IMR-90 (cell line): ENCODE results near the gene FCHSD2. TPM values are rescaled to one million over a fixed set of nuclear protein-coding genes. Genes with fewer than 3 reads are reported as not detected.

Experiments used
- ATAC-seq: fragments of 200-7000 bp; cut with Tn5 transposase; 2 replicates; pipeline ENCODE4 v1.9.1; 2020; ENCODE audit warnings: low read depth, mild to moderate bottlenecking, moderate library complexity
- BruUV-seq: library from RNA; stranded (reverse); fragments of 400-500 nt; replicated peaks from 2 replicates; lab custom pipeline; 2021; lab: Mats Ljungman, UMichigan
- CTCF ChIA-PET: fragments of 300-600 bp; formaldehyde crosslinking; extraction: SDS; loops from one replicate; lab custom pipeline; 2021; ENCODE audit warnings: antibody characterized with exemption; lab: Yijun Ruan, JAX
- POLR2A ChIA-PET: fragments of 300-600 bp; sonication (Branson Sonifier 250); formaldehyde crosslinking; loops from one replicate; lab custom pipeline; 2022; ENCODE audit warnings: antibody characterized with exemption; ENCODE audit not compliant: unreplicated experiment; lab: Charles Lee
- DNase-seq: peaks from one replicate; pipeline ENCODE4 v3.0.0; 2013
- H2AFZ ChIP-seq: replicated peaks from 2 replicates; pipeline ENCODE3; 2013; ENCODE audit warnings: low read length, mild to moderate bottlenecking; ENCODE audit not compliant: poor library complexity
- H2AK5ac ChIP-seq: 2 replicates; pipeline ENCODE4 v1.6.1; 2013; ENCODE audit warnings: low read depth, low read length, inconsistent platforms
- H2AK9ac ChIP-seq: replicated peaks from 2 replicates; pipeline ENCODE3; 2013; ENCODE audit warnings: mild to moderate bottlenecking, low read depth, low read length, moderate library complexity; ENCODE audit not compliant: poor library complexity
- H2BK120ac ChIP-seq: 2 replicates; pipeline ENCODE4 v1.6.1; 2013; ENCODE audit warnings: low read depth, low read length, inconsistent platforms
- H2BK15ac ChIP-seq: 3 replicates; pipeline ENCODE4 v1.6.1; 2013; ENCODE audit warnings: low read depth, low read length, inconsistent platforms
- H2BK20ac ChIP-seq: 2 replicates; pipeline ENCODE4 v1.6.1; 2013; ENCODE audit warnings: low read depth, mild to moderate bottlenecking, inconsistent platforms, low read length, moderate library complexity
- H2BK5ac ChIP-seq: 2 replicates; pipeline ENCODE4 v1.6.1; 2013; ENCODE audit warnings: mild to moderate bottlenecking, low read depth, low read length, inconsistent platforms; ENCODE audit not compliant: poor library complexity, severe bottlenecking
- H3K14ac ChIP-seq: replicated peaks from 2 replicates; pipeline ENCODE4 v1.6.1; 2013; ENCODE audit warnings: low read depth, low read length, inconsistent platforms
- H3K18ac ChIP-seq: 2 replicates; pipeline ENCODE4 v1.6.1; 2013; ENCODE audit warnings: low read depth, low read length, control low read depth
- H3K23ac ChIP-seq: 2 replicates; pipeline ENCODE4 v1.6.1; 2013; ENCODE audit warnings: low read depth, low read length, inconsistent platforms
- H3K27ac ChIP-seq: 2 replicates; pipeline ENCODE4 v1.5.1; 2013; ENCODE audit warnings: mild to moderate bottlenecking, control low read depth, low read length; ENCODE audit not compliant: insufficient read depth
- H3K27me3 ChIP-seq: 2 replicates; pipeline ENCODE4 v1.6.1; 2013; ENCODE audit warnings: low read length; ENCODE audit not compliant: control insufficient read depth, insufficient read depth
- H3K36me3 ChIP-seq: 2 replicates; pipeline ENCODE4 v1.6.1; 2013; ENCODE audit warnings: low read length, mixed read lengths; ENCODE audit not compliant: control insufficient read depth, insufficient read depth
- H3K4ac ChIP-seq: 2 replicates; pipeline ENCODE4 v1.6.1; 2013; ENCODE audit warnings: low read depth, low read length, inconsistent platforms
- H3K4me1 ChIP-seq: 2 replicates; pipeline ENCODE4 v1.6.1; 2013; ENCODE audit warnings: low read length, mixed read lengths; ENCODE audit not compliant: control insufficient read depth, insufficient read depth
- H3K4me2 ChIP-seq: 2 replicates; pipeline ENCODE4 v1.6.1; 2013; ENCODE audit warnings: low read depth, mild to moderate bottlenecking, control low read depth, low read length, moderate library complexity
- H3K4me3 ChIP-seq: 2 replicates; pipeline ENCODE4 v1.5.1; 2013; ENCODE audit warnings: low read depth, mild to moderate bottlenecking, control low read depth, low read length, moderate library complexity; ENCODE audit not compliant: insufficient read depth
- H3K56ac ChIP-seq: 2 replicates; pipeline ENCODE4 v1.6.1; 2013; ENCODE audit warnings: low read length, inconsistent platforms; ENCODE audit not compliant: insufficient read depth; ENCODE audit errors: extremely low read depth
- H3K79me1 ChIP-seq, 2 experiments: 2 replicates each; pipeline ENCODE4 v1.6.1; 2013; ENCODE audit warnings: low read length in 2 of 2, inconsistent platforms in 1 of 2, low read depth in 1 of 2
- H3K9ac ChIP-seq: 2 replicates; pipeline ENCODE4 v1.6.1; 2013; ENCODE audit warnings: low read depth, low read length, control low read depth
- H3K9me1 ChIP-seq: 2 replicates; pipeline ENCODE4 v1.6.1; 2013; ENCODE audit warnings: low read length, inconsistent platforms; ENCODE audit not compliant: insufficient read depth
- H3K9me3 ChIP-seq: 2 replicates; pipeline ENCODE4 v1.6.1; 2013; ENCODE audit warnings: low read length; ENCODE audit not compliant: control insufficient read depth, insufficient read depth
- H4K20me1 ChIP-seq: 2 replicates; pipeline ENCODE4 v1.6.1; 2013; ENCODE audit warnings: low read length, inconsistent platforms; ENCODE audit not compliant: insufficient read depth
- H4K5ac ChIP-seq: 2 replicates; pipeline ENCODE4 v1.6.1; 2013; ENCODE audit warnings: mild to moderate bottlenecking, low read depth, low read length, control low read depth
- H4K8ac ChIP-seq, 2 experiments: 2 replicates each; pipeline ENCODE4 v1.6.1; 2013; ENCODE audit warnings: low read depth in 2 of 2, low read length in 2 of 2, control low read depth in 1 of 2, inconsistent platforms in 1 of 2
- H4K91ac ChIP-seq: 2 replicates; pipeline ENCODE4 v1.6.1; 2013; ENCODE audit warnings: low read depth, low read length, inconsistent platforms; ENCODE audit not compliant: insufficient read depth
- BHLHE40 ChIP-seq: fragments of 150-350 bp; IDR thresholded peaks from 2 replicates; pipeline ENCODE4 v1.6.1; 2016; ENCODE audit warnings: mild to moderate bottlenecking, low read depth, low read length
- CEBPB ChIP-seq: IDR thresholded peaks from 2 replicates; pipeline ENCODE4 v1.6.1; 2012; ENCODE audit warnings: low read depth, low read length, improper control_type of control experiment
- CHD1 ChIP-seq: IDR thresholded peaks from 2 replicates; pipeline ENCODE4 v1.6.1; 2012; ENCODE audit warnings: low read depth, low read length, improper control_type of control experiment
- CTCF ChIP-seq: conservative IDR thresholded peaks from 2 replicates; pipeline ENCODE4 v1.5.1; 2012; ENCODE audit warnings: mild to moderate bottlenecking, low read depth, low read length, improper control_type of control experiment
- ELK1 ChIP-seq: fragments of 150-350 bp; IDR thresholded peaks from 2 replicates; pipeline ENCODE4 v1.6.1; 2016; ENCODE audit warnings: low read depth, mild to moderate bottlenecking, low read length, moderate library complexity, borderline replicate concordance
- FOS ChIP-seq: fragments of 150-350 bp; IDR thresholded peaks from 2 replicates; pipeline ENCODE4 v1.6.1; 2016; ENCODE audit warnings: low read depth, low read length
- MAFK ChIP-seq: IDR thresholded peaks from 2 replicates; pipeline ENCODE4 v1.6.1; 2012; ENCODE audit warnings: low read depth, low read length, improper control_type of control experiment
- MAZ ChIP-seq: IDR thresholded peaks from 2 replicates; pipeline ENCODE4 v1.6.1; 2012; ENCODE audit warnings: low read depth, mild to moderate bottlenecking, low read length, improper control_type of control experiment, moderate library complexity, borderline replicate concordance
- MXI1 ChIP-seq: IDR thresholded peaks from 2 replicates; pipeline ENCODE4 v1.6.1; 2012; ENCODE audit warnings: low read depth, mild to moderate bottlenecking, low read length, moderate library complexity, borderline replicate concordance
- NFE2L2 ChIP-seq: fragments of 150-350 bp; IDR thresholded peaks from 2 replicates; pipeline ENCODE4 v1.6.1; 2016; ENCODE audit warnings: low read depth, mild to moderate bottlenecking, low read length
- POLR2A ChIP-seq: IDR thresholded peaks from 2 replicates; pipeline ENCODE4 v1.6.1; 2012; ENCODE audit warnings: mild to moderate bottlenecking, low read depth, low read length
- RCOR1 ChIP-seq: IDR thresholded peaks from 2 replicates; pipeline ENCODE4 v1.6.1; 2012; ENCODE audit warnings: mild to moderate bottlenecking, low read length, improper control_type of control experiment; ENCODE audit not compliant: insufficient replicate concordance
- RFX5 ChIP-seq: IDR thresholded peaks from 2 replicates; pipeline ENCODE4 v1.8.0; 2012; ENCODE audit warnings: low read depth, mild to moderate bottlenecking, low read length, moderate library complexity
- USF2 ChIP-seq: fragments of 150-350 bp; IDR thresholded peaks from 2 replicates; pipeline ENCODE4 v1.6.1; 2017; ENCODE audit warnings: mild to moderate bottlenecking, antibody characterized with exemption, low read length, low read depth
- WGBS, 2 experiments: methylation state at CpG; one replicate each; pipeline versions ENCODE4 v1.1.5 to v1.1.7; 2013; ENCODE audit warnings: missing lambda C conversion rate in 2 of 2; ENCODE audit not compliant: insufficient read length in 1 of 2; ENCODE audit errors: extremely low coverage in 2 of 2; 5-methylcytosine and 5-hydroxymethylcytosine counted together
- dilution Hi-C: fragments of 300-500 bp; cut with HindIII; formaldehyde crosslinking; loops from one replicate; pipeline ENCODE4 v1.14.3; 2018; ENCODE audit warnings: low sequenced_read_pairs; ENCODE audit not compliant: unreplicated experiment
- in situ Hi-C: fragments of 300-500 bp; cut with MboI; formaldehyde crosslinking; loops from 3 replicates; pipeline ENCODE4 v1.14.3; 2019; ENCODE audit warnings: low sequenced_read_pairs, inconsistent platforms, mixed read lengths
- intact Hi-C: fragments of 100-400 bp; cut with micrococcal nuclease; formaldehyde crosslinking; loops from 2 replicates; pipeline ENCODE4 v1.10.0; 2022
- polyA plus RNA-seq, 3 experiments: library from polyadenylated mRNA; depleted of rRNA; stranded (reverse); fragments of >200 nt; gene quantifications; 2 replicates each; pipeline ENCODE4 v1.2.3, GENCODE V29; 2012; ENCODE audit warnings: low replicate concordance in 1 of 3
- total RNA-seq: library from RNA; depleted of rRNA; stranded (reverse); fragments of >200 nt; gene quantifications from 2 replicates; pipeline ENCODE4 v1.2.3, GENCODE V29; 2012

The FCHSD2 gene
- total and polyA plus RNA-seq, 2 of the 4 experiments (the other 2 are of a cell fraction), result 5.9 to 18.7 TPM

GRCh38 chr11:73176145-73176873 is 34.2 kb upstream of the FCHSD2 start:
- H3K4ac ChIP-seq, result no peak overlapping the region
- no peak overlapping the region for H4K8ac ChIP-seq
- no TSS peak for BruUV-seq
- H3K27me3 ChIP-seq, result no peaks in the 10 kb centered on the region
- H3K9ac ChIP-seq, result no peak overlapping the region
- CTCF ChIA-PET, result interaction anchor here (1.0 kb wide), 3 partner anchors 10 to 113 kb away, joined by 3 read pairs; no protein-coding TSS in a partner anchor
- no peak overlapping the region for H3K4me2 ChIP-seq
- dilution Hi-C loops, result no loop called here
- H4K91ac ChIP-seq, result no peak overlapping the region
- POLR2A ChIA-PET, result interaction anchor here (0.7 kb wide), 1 partner anchor 34 kb away, joined by 4 read pairs; the partner anchor contains the start of gene FCHSD2
- H4K5ac ChIP-seq, result no peak overlapping the region
- DNase-seq, result no peak
- in situ Hi-C loops, result loop anchor here (5.0 kb wide), 2 partner anchors 344 to 454 kb away; no protein-coding TSS in a partner anchor
- 0 out of 2 replicates have a peak overlapping the region, but pooled peaks have one; percentile 9 for H2AK5ac ChIP-seq
- H3K79me1 ChIP-seq, result no peaks in the 10 kb centered on the region
- H2BK20ac ChIP-seq, result no peak overlapping the region; the same call in 1 of the 2 replicates
- no peak overlapping the region for H2BK5ac ChIP-seq
- no peaks in the 10 kb centered on the region for H3K36me3 ChIP-seq
- peak overlapping the region; percentile 66; the same call in 1 of the 3 replicates for H2BK15ac ChIP-seq
- no peaks in the 10 kb centered on the region for H3K9me3 ChIP-seq
- H3K14ac ChIP-seq, result peak overlapping the region; percentile 61
- H3K9me1 ChIP-seq, result peaks cover 15% of the 10 kb centered on the region
- 0 out of 2 replicates have a peak overlapping the region, but pooled peaks have one; percentile 40 for H2BK120ac ChIP-seq
- no peak overlapping the region for H3K27ac ChIP-seq
- no peak for ATAC-seq
- peak overlapping the region; percentile 32; the same call in 1 of the 2 replicates for H3K23ac ChIP-seq
- H2AK9ac ChIP-seq, result no peak overlapping the region
- peak overlapping the region; percentile 16 for H2AFZ ChIP-seq
- peaks cover 5% of the 10 kb centered on the region for H3K4me1 ChIP-seq
- intact Hi-C loops, result no loop called here
- H3K18ac ChIP-seq, result no peak overlapping the region
- H3K56ac ChIP-seq, result no peak overlapping the region
- no peak overlapping the region for H3K4me3 ChIP-seq
- no peaks in the 10 kb centered on the region for H4K20me1 ChIP-seq
- 72% methylated on average over 3 of the region's 5 CpGs; no CpG with 5 or more reads in 1 of the 2 experiments for WGBS, 2 experiments
- TF ChIP-seq USF2, result no peak
- TF ChIP-seq RCOR1, result no peak
- TF ChIP-seq POLR2A, result no peak
- TF ChIP-seq BHLHE40, result no peak
- TF ChIP-seq CEBPB, result no peak
- TF ChIP-seq ELK1, result no peak
- no peak for TF ChIP-seq FOS
- no peak for TF ChIP-seq CTCF
- TF ChIP-seq NFE2L2, result no peak
- TF ChIP-seq MAFK, result no peak
- no peak for TF ChIP-seq RFX5
- TF ChIP-seq MAZ, result no peak
- no peak for TF ChIP-seq MXI1
- no peak for TF ChIP-seq CHD1
